OCI-M1 (cell line): ENCODE data around the gene CYTH2.

Source experiments
- DNase-seq: peaks from one replicate; lab custom pipeline; 2025; lab: John Stamatoyannopoulos, UW

The CYTH2 gene

GRCh38 chr19:48495396-48495795, 26.2 kb downstream of the CYTH2 start:
- DNase-seq, result peak; percentile 39

- DNase-seq, result no peak
These were observed 28.0 kb downstream of the CYTH2 start for GRCh38 chr19:48496959-48497727.

GRCh38 chr19:48497728-48498594, 28.8 kb downstream of the CYTH2 start:
- DNase-seq, result no peak

- DNase-seq, result no peak
These were observed 29.6 kb downstream of the CYTH2 start for GRCh38 chr19:48498595-48499311.

- no peak for DNase-seq
These were observed 30.3 kb downstream of the CYTH2 start for GRCh38 chr19:48499316-48500090.

GRCh38 chr19:48500830-48501493, 31.8 kb downstream of the CYTH2 start:
- no peak for DNase-seq

- DNase-seq, result peak; percentile 98
These were observed 32.6 kb downstream of the CYTH2 start for GRCh38 chr19:48501494-48502349.

- DNase-seq, result no peak
These were observed 33.3 kb downstream of the CYTH2 start for GRCh38 chr19:48502350-48503018.

- peak; percentile 78 for DNase-seq
These were observed 37.1 kb downstream of the CYTH2 start for GRCh38 chr19:48506138-48506733.

- no peak for DNase-seq
These were observed 38.8 kb downstream of the CYTH2 start for GRCh38 chr19:48507911-48508439.

GRCh38 chr19:48508729-48509411, 39.7 kb downstream of the CYTH2 start:
- no peak for DNase-seq

- DNase-seq, result no peak
These were observed 40.5 kb downstream of the CYTH2 start for GRCh38 chr19:48509467-48510194.

- peak; percentile 75 for DNase-seq
These were observed 41.5 kb downstream of the CYTH2 start for GRCh38 chr19:48510421-48511268.

- DNase-seq, result no peak
These were observed 42.2 kb downstream of the CYTH2 start for GRCh38 chr19:48511321-48511731.

- peak; percentile 27 for DNase-seq
These were observed 42.8 kb downstream of the CYTH2 start, which contains the start of gene LMTK3 for GRCh38 chr19:48511800-48512503. Gene LMTK3 (minus strand): TSS chr19:48511835. CDS start chr19:48511576, 259 bp downstream.
